SH-SY5Y (cell line): Measurements from ENCODE around the gene EDEM3.

Source experiments
- GATA2 ChIP-seq: IDR thresholded peaks from 2 replicates; pipeline ENCODE4 v1.6.1; 2011; ENCODE audit warnings: mild to moderate bottlenecking, low read depth, low read length
- GATA3 ChIP-seq: IDR thresholded peaks from 2 replicates; pipeline ENCODE4 v1.6.1; 2011; ENCODE audit warnings: low read depth, mild to moderate bottlenecking, low read length, moderate library complexity

DNA sequence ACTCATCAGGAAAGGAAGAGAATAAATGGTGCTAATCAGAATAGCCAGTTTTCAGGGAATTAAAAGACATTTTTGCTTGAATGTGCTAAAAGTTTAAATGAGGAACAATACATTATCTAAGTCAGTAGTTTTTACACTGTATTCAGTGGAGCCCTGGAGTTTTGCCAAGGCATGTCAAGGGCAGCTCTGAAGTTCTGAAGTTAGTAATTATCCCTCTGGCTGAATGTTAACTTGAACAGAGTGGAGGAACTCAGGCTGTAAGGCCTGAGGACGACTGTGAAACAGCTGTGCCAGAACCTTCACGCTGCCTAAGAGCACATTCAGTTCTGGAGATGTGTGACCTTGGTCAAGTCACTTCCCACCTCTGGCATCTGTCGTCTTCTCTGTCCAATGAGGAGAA, 68.1 kb downstream of the EDEM3 start:
- no peak for TF ChIP-seq GATA2
- no peak for TF ChIP-seq GATA3
